ENCODE results near the gene ARHGEF17.

GRCh38 chr11:73322382-73323306, 14.6 kb downstream of the ARHGEF17 start:
- TF ChIP-seq, protein P1, sequence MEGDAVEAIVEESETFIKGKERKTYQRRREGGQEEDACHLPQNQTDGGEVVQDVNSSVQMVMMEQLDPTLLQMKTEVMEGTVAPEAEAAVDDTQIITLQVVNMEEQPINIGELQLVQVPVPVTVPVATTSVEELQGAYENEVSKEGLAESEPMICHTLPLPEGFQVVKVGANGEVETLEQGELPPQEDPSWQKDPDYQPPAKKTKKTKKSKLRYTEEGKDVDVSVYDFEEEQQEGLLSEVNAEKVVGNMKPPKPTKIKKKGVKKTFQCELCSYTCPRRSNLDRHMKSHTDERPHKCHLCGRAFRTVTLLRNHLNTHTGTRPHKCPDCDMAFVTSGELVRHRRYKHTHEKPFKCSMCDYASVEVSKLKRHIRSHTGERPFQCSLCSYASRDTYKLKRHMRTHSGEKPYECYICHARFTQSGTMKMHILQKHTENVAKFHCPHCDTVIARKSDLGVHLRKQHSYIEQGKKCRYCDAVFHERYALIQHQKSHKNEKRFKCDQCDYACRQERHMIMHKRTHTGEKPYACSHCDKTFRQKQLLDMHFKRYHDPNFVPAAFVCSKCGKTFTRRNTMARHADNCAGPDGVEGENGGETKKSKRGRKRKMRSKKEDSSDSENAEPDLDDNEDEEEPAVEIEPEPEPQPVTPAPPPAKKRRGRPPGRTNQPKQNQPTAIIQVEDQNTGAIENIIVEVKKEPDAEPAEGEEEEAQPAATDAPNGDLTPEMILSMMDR (optimal IDR thresholded peaks at IDR 0.05 in 1 of 3, IDR thresholded peaks at IDR 0.05 in 1 of 3, conservative IDR thresholded peaks at IDR 0.05 in 1 of 3; ENCODE audit: extremely low read depth in 1 of 3, insufficient read depth in 2 of 3, low read length in 3 of 3): no peak
- TF ChIP-seq EZH2 (IDR thresholded peaks at IDR 0.05; ENCODE audit: low read length): no peak

Data from keratinocyte (primary cell).